Esophagus muscularis mucosa (tissue), 4 donors: ENCODE data around the gene GPC5. TPM values are rescaled to one million over a fixed set of nuclear protein-coding genes. Genes with fewer than 3 reads are reported as not detected.

Experiments
- DNase-seq: peaks from one replicate; pipeline ENCODE4 v3.0.0-alpha.2; 2017; ENCODE audit errors: extremely low spot score
- H3K27ac ChIP-seq, 4 donors: fragments of 200-600 bp; sonication (generic); replicated peaks in 1 of 4; 1 replicate in 3 of 4; 2 replicates in 1 of 4; pipeline ENCODE4 v1.5.1; 2016 to 2019; ENCODE audit warnings: mild to moderate bottlenecking in 1 of 4
- H3K27me3 ChIP-seq, 4 donors: fragments of 200-600 bp; sonication (generic); one replicate each; pipeline versions ENCODE4 v1.5.1 to v1.6.0; 2016 to 2019
- H3K36me3 ChIP-seq, 4 donors: fragments of 200-600 bp; sonication (generic); one replicate each; pipeline ENCODE4 v1.5.1; 2016 to 2019
- H3K4me1 ChIP-seq, 4 donors: fragments of 200-600 bp; sonication (generic); one replicate each; pipeline ENCODE4 v1.5.1; 2016 to 2019
- H3K4me3 ChIP-seq, 4 donors: fragments of 200-600 bp; sonication (generic); 1 replicate in 2 of 4; 2 replicates in 2 of 4; pipeline ENCODE4 v1.5.1; 2016 to 2019; ENCODE audit warnings: mild to moderate bottlenecking in 4 of 4, moderate library complexity in 1 of 4
- H3K9me3 ChIP-seq, 4 donors: fragments of 200-600 bp; sonication (generic); 1 replicate in 3 of 4; 2 replicates in 1 of 4; pipeline ENCODE4 v1.5.1; 2016 to 2019
- CTCF ChIP-seq, 3 experiments: fragments of 200-600 bp in 2 of 3; fragments of 450-650 bp in 1 of 3; sonication (generic) in 2 of 3; IDR thresholded peaks; one replicate each; pipeline ENCODE4 v1.5.1; 2017 to 2019; ENCODE audit warnings: antibody characterized with exemption in 3 of 3, mild to moderate bottlenecking in 2 of 3, moderate library complexity in 1 of 3
- EP300 ChIP-seq: sonication (generic); formaldehyde crosslinking; IDR thresholded peaks from one replicate; pipeline ENCODE4 v1.6.1; 2017; ENCODE audit warnings: antibody characterized with exemption
- POLR2A ChIP-seq: fragments of 450-650 bp; IDR thresholded peaks from one replicate; pipeline ENCODE4 v1.6.1; 2017; ENCODE audit warnings: antibody characterized with exemption, moderate library complexity, mild to moderate bottlenecking, low read depth
- POLR2AphosphoS5 ChIP-seq, 2 donors: sonication (generic); formaldehyde crosslinking; IDR thresholded peaks; one replicate each; pipeline ENCODE4 v1.6.1; 2017; ENCODE audit warnings: antibody characterized with exemption in 2 of 2
- WGBS: methylation state at CpG from one replicate; pipeline ENCODE4 v1.1.5; 2018; 5-methylcytosine and 5-hydroxymethylcytosine counted together
- intact Hi-C: fragments of 100-400 bp; cut with DNase I; formaldehyde crosslinking; loops from one replicate; pipeline ENCODE4 v1.15.1; 2023
- total RNA-seq, 4 donors: library from RNA; depleted of rRNA; stranded (reverse); fragments of >200 nt; gene quantifications; one replicate each; pipeline versions ENCODE4 v1.1.0 to v1.2.1, GENCODE V29; 2016

The GPC5 gene
- total RNA-seq, 4 donors from 2014 or later, result 0.13 to 0.42 (median 0.33) TPM; not detected in 1

GRCh38 chr13:91567485-91568207, 169.2 kb downstream of the GPC5 start:
- Histone ChIP-seq H3K27me3 (peaks cover 0 to 4% (median 0%) of the 10 kb centered on the region in 4 donors), H3K27ac (no peak overlapping the region), H3K9me3 (no peaks in the 10 kb centered on the region), H3K4me3 (no peak overlapping the region), H3K4me1 (no peaks in the 10 kb centered on the region), H3K36me3 (no peaks in the 10 kb centered on the region)
- TF ChIP-seq POLR2AphosphoS5 (IDR thresholded peaks at IDR 0.05) (no peak), POLR2A (no peak), CTCF (IDR thresholded peaks at IDR 0.05) (no peak), EP300 (no peak)
- WGBS, result 80% methylated on average over 5 of the region's 5 CpGs
- no peak for DNase-seq
- intact Hi-C loops, result no loop called here

- DNase-seq, result no peak
- Histone ChIP-seq H3K9me3 (no peaks in the 10 kb centered on the region), H3K4me3 (no peak overlapping the region), H3K36me3 (no peaks in the 10 kb centered on the region), H3K27ac (no peak overlapping the region), H3K4me1 (no peaks in the 10 kb centered on the region), H3K27me3 (no peaks in the 10 kb centered on the region)
- intact Hi-C loops, result no loop called here
- WGBS, result 91% methylated on average over 5 of the region's 5 CpGs
- TF ChIP-seq CTCF (IDR thresholded peaks at IDR 0.05), result no peak
- no peak for TF ChIP-seq POLR2A
- no peak for TF ChIP-seq POLR2AphosphoS5 (IDR thresholded peaks at IDR 0.05)
- no peak for TF ChIP-seq EP300
These were observed 173.3 kb downstream of the GPC5 start for GRCh38 chr13:91571681-91572080.

- no peak overlapping the region for H3K4me3 ChIP-seq
- no peaks in the 10 kb centered on the region for H3K27me3 ChIP-seq
- no peak for DNase-seq
- H3K27ac ChIP-seq, result no peak overlapping the region
- H3K9me3 ChIP-seq, result no peaks in the 10 kb centered on the region
- WGBS, result 92% methylated on average over 1 of the region's 1 CpG
- H3K36me3 ChIP-seq, result no peaks in the 10 kb centered on the region
- H3K4me1 ChIP-seq, result no peaks in the 10 kb centered on the region
- intact Hi-C loops, result no loop called here
- no peak for TF ChIP-seq POLR2A
- TF ChIP-seq POLR2AphosphoS5 (IDR thresholded peaks at IDR 0.05), result no peak
- TF ChIP-seq CTCF (IDR thresholded peaks at IDR 0.05), result no peak
- no peak for TF ChIP-seq EP300
These were observed 174.0 kb downstream of the GPC5 start for GRCh38 chr13:91572439-91572838.

GRCh38 chr13:91572944-91573598, 174.7 kb downstream of the GPC5 start:
- Histone ChIP-seq H3K27ac (no peak overlapping the region), H3K36me3 (no peaks in the 10 kb centered on the region), H3K9me3 (no peaks in the 10 kb centered on the region), H3K27me3 (no peaks in the 10 kb centered on the region), H3K4me1 (no peaks in the 10 kb centered on the region), H3K4me3 (no peak overlapping the region)
- WGBS, result 87% methylated on average over 9 of the region's 9 CpGs
- intact Hi-C loops, result no loop called here
- TF ChIP-seq POLR2AphosphoS5 (IDR thresholded peaks at IDR 0.05) (no peak), POLR2A (no peak), EP300 (no peak)
- DNase-seq, result no peak

GRCh38 chr13:91574766-91575165, 176.3 kb downstream of the GPC5 start:
- no peaks in the 10 kb centered on the region for H3K4me1 ChIP-seq
- no peaks in the 10 kb centered on the region for H3K27me3 ChIP-seq
- no peak overlapping the region for H3K4me3 ChIP-seq
- 56% methylated on average over 1 of the region's 1 CpG for WGBS
- no peaks in the 10 kb centered on the region for H3K9me3 ChIP-seq
- intact Hi-C loops, result no loop called here
- no peak overlapping the region for H3K27ac ChIP-seq
- H3K36me3 ChIP-seq, result no peaks in the 10 kb centered on the region
- DNase-seq, result no peak
- TF ChIP-seq EP300 (no peak), POLR2A (no peak), CTCF (IDR thresholded peaks at IDR 0.05) (no peak), POLR2AphosphoS5 (IDR thresholded peaks at IDR 0.05) (no peak)
